NCI-H446 (cell line): ENCODE results near the gene GPR87.

Source experiments
- DNase-seq, 2 experiments: peaks; one replicate each; lab custom pipeline; 2025; lab: John Stamatoyannopoulos, UW

Gene GPR87

DNA sequence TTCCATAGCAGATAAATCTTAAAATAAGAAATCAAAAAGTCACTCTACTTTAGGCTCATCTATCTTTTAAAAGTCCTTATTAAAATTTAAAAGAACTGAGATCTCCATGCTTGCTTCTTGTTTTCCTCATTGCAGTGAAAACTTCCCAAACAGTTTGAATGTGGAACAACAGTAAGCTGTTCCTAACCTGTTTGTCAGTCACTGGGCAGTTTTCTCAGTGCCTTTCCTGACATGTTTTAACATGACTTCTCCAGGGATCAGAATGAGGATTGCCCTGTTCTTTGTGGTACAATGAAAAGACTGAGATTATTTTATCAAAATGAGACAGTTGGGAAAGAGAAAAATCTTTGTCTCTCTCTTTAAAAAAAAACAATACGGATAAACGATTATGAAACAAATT is 774 bp downstream of the GPR87 start:
- no peak for DNase-seq

- no peak for DNase-seq
Measured at GRCh38 chr3:151315136-151315535, 1.5 kb downstream of the GPR87 start.

GRCh38 chr3:151314593-151314992 is 2.0 kb downstream of the GPR87 start:
- no peak for DNase-seq

DNA sequence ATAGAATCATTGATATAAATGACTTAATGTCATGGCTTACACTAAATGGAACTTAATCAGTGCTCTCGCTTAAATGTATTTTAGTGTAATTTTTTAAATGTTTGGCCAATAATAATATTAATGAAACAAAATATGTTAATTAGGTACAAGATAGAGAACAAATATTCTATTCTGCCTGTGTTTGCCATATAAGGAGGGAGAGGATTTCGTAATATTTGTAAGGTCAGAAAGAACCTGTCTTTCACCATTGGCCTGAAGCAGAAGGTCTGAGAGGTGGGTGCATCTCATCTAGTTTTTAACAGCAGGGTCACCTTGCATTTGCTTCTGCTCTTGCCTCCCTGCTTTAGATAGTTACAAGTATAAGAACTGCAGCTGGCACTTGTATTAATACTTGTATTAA is 2.5 kb downstream of the GPR87 start:
- DNase-seq = no peak

DNA sequence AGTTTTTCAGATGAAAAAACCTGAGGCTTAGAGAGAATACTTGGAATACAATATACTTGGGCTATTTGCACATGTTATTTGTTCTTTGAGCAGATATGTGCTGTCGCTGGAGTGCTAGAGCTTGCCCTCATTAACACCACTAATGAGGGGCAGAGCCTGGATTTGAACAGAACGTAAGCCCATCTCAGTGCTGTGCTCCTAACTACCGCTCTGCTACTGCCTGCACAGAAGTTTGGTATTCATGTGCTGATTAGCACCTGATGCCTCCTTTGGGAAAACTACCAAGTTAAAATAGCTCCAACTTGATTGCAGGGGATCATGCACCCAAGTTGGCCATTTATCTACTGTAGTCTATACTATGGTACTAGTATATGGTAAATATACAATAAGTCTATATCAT is 3.6 kb downstream of the GPR87 start:
- DNase-seq = no peak

GRCh38 chr3:151309566-151309965 is 7.1 kb downstream of the GPR87 start:
- no peak for DNase-seq

- no peak for DNase-seq
Measured at GRCh38 chr3:151307583-151308488, 8.8 kb downstream of the GPR87 start.

DNA sequence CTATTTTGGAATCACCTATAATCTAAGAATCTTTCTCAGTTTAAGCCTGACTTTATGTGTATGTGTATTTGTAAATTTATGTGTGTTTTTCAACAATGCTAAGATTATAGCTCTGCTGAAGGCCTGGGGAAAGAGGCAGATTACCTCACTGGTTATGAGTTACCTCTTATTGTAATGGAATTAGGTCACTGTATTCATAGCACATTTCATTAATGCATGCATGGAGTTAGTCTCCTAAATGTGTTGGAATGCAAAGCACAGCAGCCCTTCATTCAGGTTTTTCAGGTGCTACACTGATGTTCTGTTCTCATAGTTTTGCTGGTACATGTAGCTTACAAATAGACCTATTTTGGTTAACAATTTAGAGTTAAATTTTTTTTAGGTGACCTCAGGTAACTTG is 9.5 kb downstream of the GPR87 start:
- DNase-seq = no peak

DNA sequence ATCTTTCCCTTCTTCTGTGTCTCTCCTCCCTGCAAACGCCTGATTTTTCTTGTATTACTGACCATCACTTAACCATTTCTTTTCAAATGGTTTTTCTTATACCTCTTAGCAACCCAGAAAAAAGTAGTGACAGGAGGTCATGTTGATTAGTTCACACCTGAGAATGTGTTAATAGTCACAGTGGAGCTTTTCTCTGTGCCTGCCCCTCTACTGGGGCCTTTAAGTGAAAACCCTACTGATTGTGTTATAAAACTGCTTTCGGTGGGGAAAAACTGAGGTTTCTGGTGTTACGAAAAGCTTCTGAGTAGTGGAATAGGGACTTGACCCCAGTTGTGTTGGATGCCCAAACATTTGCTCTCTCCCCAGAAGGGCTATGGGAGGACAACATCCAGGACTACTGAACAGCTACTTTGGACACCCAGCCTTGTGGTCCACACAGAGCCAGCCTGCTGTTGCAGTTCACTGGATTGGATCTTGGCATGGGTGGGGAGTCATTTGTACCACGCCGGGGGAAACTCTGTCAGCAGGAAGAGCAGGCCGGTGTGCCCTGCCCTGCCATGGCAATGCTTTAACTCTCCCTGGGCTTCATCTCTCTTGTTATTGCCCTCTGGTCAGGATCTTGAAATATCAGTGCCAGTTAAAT is 10.3 kb downstream of the GPR87 start:
- DNase-seq = no peak

GRCh38 chr3:151305775-151306151 is 10.9 kb downstream of the GPR87 start:
- no peak for DNase-seq

GRCh38 chr3:151305060-151305774 is 11.4 kb downstream of the GPR87 start:
- no peak for DNase-seq

DNA sequence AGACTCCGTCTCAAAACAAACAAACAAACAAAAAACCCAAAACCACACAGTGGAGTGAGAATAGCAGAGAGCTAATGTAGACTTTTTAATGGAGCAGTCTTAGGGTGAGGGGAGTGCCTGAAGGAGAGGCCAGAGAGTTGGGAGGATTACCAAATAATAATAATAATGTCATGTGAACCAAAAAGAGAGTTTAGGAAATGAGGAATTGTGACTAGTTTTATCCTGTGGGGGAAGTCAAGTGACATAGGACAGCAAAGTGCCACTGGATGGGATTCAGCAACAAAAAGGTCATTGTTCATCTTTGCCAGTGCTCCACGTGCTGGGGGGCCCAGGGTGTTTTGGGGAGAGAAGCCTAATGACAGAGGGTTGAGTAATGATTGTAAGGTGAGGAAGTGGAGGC is 12.9 kb downstream of the GPR87 start:
- DNase-seq = no peak

DNA sequence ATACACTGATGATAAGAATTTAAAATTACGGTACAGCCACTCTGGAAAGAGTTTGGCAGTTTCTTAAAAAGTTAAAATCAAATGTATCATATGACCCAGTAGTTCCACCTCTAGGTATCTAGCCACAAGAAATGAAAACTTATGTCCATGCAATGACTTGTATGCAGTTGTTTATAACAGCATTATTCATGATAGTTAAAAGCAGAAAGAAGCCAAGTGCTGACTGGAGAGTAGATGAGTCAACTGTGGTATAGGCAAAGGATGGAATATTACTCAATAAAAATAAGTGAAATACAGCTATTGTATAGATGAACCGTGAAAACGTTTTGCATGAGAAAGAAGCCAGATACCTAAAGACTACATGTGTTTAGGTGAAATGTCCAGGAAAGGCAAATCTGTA is 14.8 kb downstream of the GPR87 start:
- no peak for DNase-seq

GRCh38 chr3:151300539-151300938 is 16.1 kb downstream of the GPR87 start:
- no peak for DNase-seq

DNA sequence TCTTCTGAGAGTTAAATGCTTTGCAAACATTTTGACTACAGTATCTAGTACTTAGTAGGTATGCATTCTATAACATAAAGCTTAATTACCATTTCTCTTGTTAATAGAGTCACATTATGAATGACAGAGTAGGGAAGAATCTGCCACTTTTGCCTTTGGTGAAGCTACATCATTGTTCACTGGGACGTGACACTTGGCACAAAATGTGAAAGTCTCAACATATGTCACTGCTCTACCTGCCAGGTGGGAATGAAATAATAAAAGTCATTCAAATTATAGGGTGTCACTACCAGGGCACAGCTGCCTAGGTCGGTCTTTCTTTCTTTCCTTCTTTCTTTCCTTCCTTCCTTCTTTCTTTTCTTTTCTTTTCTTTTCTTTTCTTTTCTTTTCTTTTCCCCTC is 17.6 kb downstream of the GPR87 start:
- no peak for DNase-seq

DNA sequence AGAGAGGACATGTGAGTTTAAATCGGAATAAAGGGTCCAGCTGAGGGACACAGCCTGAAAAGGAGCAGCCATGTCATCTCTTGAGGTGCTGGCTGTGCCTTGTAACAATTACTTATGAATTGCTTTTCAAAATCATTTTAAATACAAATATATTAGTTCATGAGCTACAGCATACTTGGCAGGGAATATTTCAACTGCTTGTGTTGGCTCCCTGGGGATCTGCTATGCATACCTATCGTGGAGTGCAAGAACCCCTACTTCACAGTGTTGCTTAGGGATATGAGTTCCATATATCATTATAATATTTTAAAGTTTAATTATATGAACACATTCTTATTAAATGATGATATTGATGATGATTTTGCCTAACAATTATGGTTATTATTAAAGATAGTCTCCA is 19.2 kb downstream of the GPR87 start:
- DNase-seq = no peak

GRCh38 chr3:151296226-151296625 is 20.4 kb downstream of the GPR87 start:
- DNase-seq = no peak

DNA sequence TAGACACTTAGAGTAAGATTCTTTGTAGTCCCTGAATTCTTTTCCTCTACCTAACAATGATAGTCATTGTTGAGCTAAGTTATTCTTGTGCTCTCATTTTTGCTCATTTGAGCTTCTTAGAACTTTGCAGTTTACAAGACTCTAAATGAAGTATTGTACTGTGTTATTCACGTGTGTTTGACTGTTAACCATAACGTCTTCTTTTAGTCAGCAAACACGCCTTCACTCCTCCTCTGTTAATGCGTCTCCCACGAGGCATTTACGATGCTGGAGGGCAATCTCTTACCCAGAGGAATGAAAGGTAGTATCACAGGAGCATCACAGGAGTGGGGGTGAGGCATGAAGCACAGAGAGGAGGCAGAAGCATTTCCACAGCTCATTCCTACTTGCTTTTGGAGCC is 23.5 kb downstream of the GPR87 start:
- DNase-seq = no peak

DNA sequence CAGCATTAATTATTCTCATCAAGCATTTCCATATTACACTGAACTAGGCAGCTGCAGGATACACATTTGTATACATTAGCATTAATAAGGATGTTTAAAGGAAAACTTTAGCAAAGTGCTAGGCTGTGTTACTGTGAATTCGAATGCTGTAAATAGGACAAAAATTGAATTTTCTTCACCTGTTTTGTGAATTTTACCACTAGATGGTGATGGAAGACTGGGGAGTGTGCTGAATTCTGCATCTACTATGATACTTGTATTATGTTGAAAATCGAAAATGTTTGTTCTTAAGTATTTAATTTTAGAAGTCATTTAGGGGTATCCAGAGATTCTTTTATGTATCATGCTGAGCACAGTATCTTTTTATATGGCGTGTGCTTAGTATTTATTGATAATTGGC is 25.9 kb downstream of the GPR87 start:
- DNase-seq = no peak

DNA sequence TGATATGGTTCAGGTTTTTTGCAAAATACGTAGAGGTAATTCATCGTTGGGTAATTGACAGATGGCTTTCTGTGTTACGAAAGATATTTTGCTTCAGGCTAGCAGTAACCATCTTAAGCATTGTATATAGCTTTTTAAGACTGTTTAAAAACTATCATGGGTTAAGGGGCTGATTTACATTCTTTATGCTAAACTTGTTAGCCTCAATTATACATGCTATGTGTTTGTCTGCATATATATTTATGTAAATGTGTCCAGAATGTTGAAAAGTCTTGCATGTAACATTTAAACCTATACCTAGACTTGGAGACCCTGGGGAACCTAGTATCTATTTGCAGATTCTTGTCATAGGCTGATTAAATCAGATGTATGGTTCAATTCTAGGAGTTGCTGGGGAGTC is 27.2 kb downstream of the GPR87 start:
- no peak for DNase-seq

GRCh38 chr3:151285940-151286339 is 30.7 kb downstream of the GPR87 start:
- no peak for DNase-seq

GRCh38 chr3:151283907-151284461 is 32.6 kb downstream of the GPR87 start:
- DNase-seq = no peak

DNA sequence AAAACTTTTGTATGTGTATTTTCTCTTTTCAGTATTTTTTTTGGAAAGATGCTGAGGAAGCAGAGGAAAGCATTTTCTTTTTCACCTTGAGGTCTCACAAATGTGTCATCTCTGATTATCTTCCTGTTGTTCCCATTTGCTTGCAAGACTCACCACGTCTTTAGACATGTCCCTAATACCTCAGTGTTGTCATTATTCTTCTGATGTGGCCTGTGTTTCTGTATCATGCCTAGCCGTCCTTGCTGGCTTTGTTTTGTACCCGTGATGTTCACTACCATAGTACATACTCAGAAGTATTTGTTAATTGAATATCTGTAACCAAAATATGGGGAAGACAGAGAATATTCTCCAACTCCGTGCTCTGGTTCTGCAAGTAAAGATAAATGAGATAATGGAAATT is 33.2 kb downstream of the GPR87 start:
- DNase-seq = no peak
